ENCODE results near the gene NF2.

Gene NF2

GRCh38 chr22:29703569-29704195 lies 100.2 kb downstream of the NF2 start:
- DNase-seq: no peak

- no peak for DNase-seq
Observed at GRCh38 chr22:29704528-29705285, 101.3 kb downstream of the NF2 start.

- no peak for DNase-seq
Observed at GRCh38 chr22:29705651-29706050, 102.2 kb downstream of the NF2 start.

- no peak for DNase-seq
Observed at GRCh38 chr22:29706486-29706885, 103.1 kb downstream of the NF2 start.

GRCh38 chr22:29707010-29707409 lies 103.6 kb downstream of the NF2 start:
- no peak for DNase-seq

- DNase-seq: no peak
Observed at GRCh38 chr22:29707471-29707870, 104.0 kb downstream of the NF2 start.

- no peak for DNase-seq
Observed at GRCh38 chr22:29710193-29710592, 106.8 kb downstream of the NF2 start.

GRCh38 chr22:29710922-29711593 lies 107.6 kb downstream of the NF2 start:
- peak; percentile 61 to 73 for DNase-seq

- DNase-seq: no peak
Observed at GRCh38 chr22:29712119-29712518, 108.7 kb downstream of the NF2 start.

- DNase-seq: no peak
Observed at GRCh38 chr22:29713156-29713727, 109.8 kb downstream of the NF2 start.

GRCh38 chr22:29715240-29715639 lies 111.8 kb downstream of the NF2 start:
- no peak for DNase-seq

- DNase-seq: no peak
Observed at GRCh38 chr22:29715705-29716104, 112.3 kb downstream of the NF2 start.

GRCh38 chr22:29716814-29717545 lies 113.5 kb downstream of the NF2 start:
- no peak for DNase-seq

GRCh38 chr22:29717789-29718188 lies 114.4 kb downstream of the NF2 start:
- no peak for DNase-seq

GRCh38 chr22:29718949-29719898 lies 115.8 kb downstream of the NF2 start:
- no peak for DNase-seq

GRCh38 chr22:29719899-29720645 lies 116.6 kb downstream of the NF2 start, which contains the start of gene CABP7:
Gene CABP7 (plus strand): TSS chr22:29720003. CDS start chr22:29720425, 422 bp downstream.
- DNase-seq: no peak

- no peak for DNase-seq
Observed at GRCh38 chr22:29720811-29721323, 117.4 kb downstream of the NF2 start.

GRCh38 chr22:29722151-29722550 lies 118.7 kb downstream of the NF2 start:
- DNase-seq: no peak

GRCh38 chr22:29722587-29722986 lies 119.2 kb downstream of the NF2 start:
- no peak for DNase-seq

- DNase-seq: no peak
Observed at GRCh38 chr22:29723766-29724165, 120.3 kb downstream of the NF2 start.

- no peak for DNase-seq
Observed at GRCh38 chr22:29724843-29725242, 121.4 kb downstream of the NF2 start.

All from cerebellar nuclear complex (tissue), 1 donor.